A549 (cell line): Measurements from ENCODE around the gene HPCAL1. TPM values are rescaled to one million over a fixed set of nuclear protein-coding genes. Genes with fewer than 3 reads are reported as not detected.

Source experiments
- ATAC-seq, 2 experiments: fragments of 200-7000 bp in 1 of 2; fragments of >200 bp in 1 of 2; cut with Nextera tagmentation in 1 of 2; cut with Tn5 transposase in 1 of 2; 3 replicates each; pipeline versions ENCODE4 v1.8.0 to v1.9.1; 2018 to 2020; ENCODE audit warnings: mild to moderate bottlenecking in 1 of 2, moderate library complexity in 1 of 2
- CTCF ChIA-PET: fragments of 300-600 bp; sonication (Branson Sonifier 250); formaldehyde crosslinking; extraction: SDS; loops from one replicate; lab custom pipeline; 2021; ENCODE audit warnings: antibody characterized with exemption, inconsistent platforms; lab: Yijun Ruan, JAX
- POLR2A ChIA-PET: fragments of 350-600 bp; formaldehyde crosslinking; extraction: SDS; loops from one replicate; lab custom pipeline; 2021; ENCODE audit warnings: antibody characterized with exemption, inconsistent platforms; lab: Yijun Ruan, JAX
- DNase-seq, 2 experiments: peaks; one replicate each; pipeline versions ENCODE4 v3.0.0 to v3.0.0-alpha.2; 2011 to 2016; ENCODE audit warnings: low read depth in 1 of 2, low spot score in 1 of 2
- FAIRE-seq: peaks from 2 replicates; lab custom pipeline; 2011; peaks lifted over from hg19 to GRCh38; lab: Jason Lieb, UNC
- H3K27ac ChIP-seq, 2 experiments: fragments of >200 bp; sonication (Bioruptor Twin); formaldehyde crosslinking; 3 replicates each; pipeline ENCODE4 v1.5.1; 2016 to 2017
- H3K4me1 ChIP-seq: fragments of >200 bp; sonication (Bioruptor Twin); formaldehyde crosslinking; 3 replicates; pipeline ENCODE4 v1.6.1; 2016
- H3K4me2 ChIP-seq: fragments of >200 bp; sonication (Bioruptor Twin); formaldehyde crosslinking; 3 replicates; pipeline ENCODE4 v1.6.1; 2016
- H3K4me3 ChIP-seq: fragments of >200 bp; sonication (Bioruptor Twin); formaldehyde crosslinking; 3 replicates; pipeline ENCODE4 v1.5.1; 2016
- H3K9me3 ChIP-seq: fragments of >200 bp; sonication (Bioruptor Twin); formaldehyde crosslinking; 3 replicates; pipeline ENCODE4 v1.6.1; 2016
- BHLHE40 ChIP-seq: IDR thresholded peaks from 2 replicates; pipeline ENCODE4 v1.6.1; 2012; ENCODE audit warnings: low read depth, low read length, inconsistent platforms
- CHD2 ChIP-seq: fragments of 150-350 bp; IDR thresholded peaks from 2 replicates; pipeline ENCODE4 v1.6.1; 2014; ENCODE audit warnings: low read length; ENCODE audit not compliant: partially characterized antibody
- CTCF ChIP-seq: fragments of >200 bp; sonication (Bioruptor Twin); formaldehyde crosslinking; IDR thresholded peaks from 3 replicates; pipeline ENCODE4 v1.5.1; 2016
- FOSL2 ChIP-seq, 2 experiments: fragments of 450-650 bp in 1 of 2; fragments of >200 bp in 1 of 2; sonication (Bioruptor Twin) in 1 of 2; formaldehyde crosslinking; IDR thresholded peaks; 2 replicates each; pipeline versions ENCODE4 v1.5.0 to v1.6.1; 2016 to 2020; ENCODE audit warnings: mild to moderate bottlenecking in 1 of 2, moderate library complexity in 1 of 2
- HOXA7 ChIP-seq: fragments of 250-450 bp; sonication (Bioruptor Pico); IDR thresholded peaks from 2 replicates; pipeline ENCODE4 v1.5.0; 2020; ENCODE audit warnings: mild to moderate bottlenecking, moderate library complexity
- MAFK ChIP-seq: fragments of 450-650 bp; IDR thresholded peaks from 2 replicates; pipeline ENCODE4 v1.6.1; 2014; ENCODE audit not compliant: partially characterized antibody
- MAX ChIP-seq: IDR thresholded peaks from 2 replicates; pipeline ENCODE4 v1.6.1; 2012
- MYC ChIP-seq: IDR thresholded peaks from 2 replicates; pipeline ENCODE4 v1.6.1; 2012; ENCODE audit warnings: mild to moderate bottlenecking, inconsistent platforms, low read length, improper control_type of control experiment, borderline replicate concordance
- PHF8 ChIP-seq: fragments of 200-600 bp; sonication (generic); IDR thresholded peaks from 2 replicates; pipeline ENCODE4 v1.6.1; 2016; ENCODE audit warnings: low read depth, mild to moderate bottlenecking, antibody characterized with exemption, moderate library complexity, borderline replicate concordance
- POLR2A ChIP-seq: IDR thresholded peaks from 2 replicates; pipeline ENCODE4 v1.6.1; 2012; ENCODE audit warnings: mild to moderate bottlenecking, low read length
- RCOR1 ChIP-seq: fragments of 150-350 bp; IDR thresholded peaks from 2 replicates; pipeline ENCODE4 v1.6.1; 2014; ENCODE audit warnings: antibody characterized with exemption, low read length, low read depth
- REST ChIP-seq: fragments of 200-600 bp; sonication (generic); IDR thresholded peaks from 2 replicates; pipeline ENCODE4 v1.6.1; 2016; ENCODE audit warnings: antibody characterized with exemption, mild to moderate bottlenecking, moderate library complexity
- ZC3H11A ChIP-seq: fragments of 450-650 bp; IDR thresholded peaks from 2 replicates; pipeline ENCODE4 v1.6.1; 2014; ENCODE audit warnings: antibody characterized with exemption, mild to moderate bottlenecking
- WGBS: methylation state at CpG from one replicate; pipeline ENCODE4 v1.1.6; 2017; ENCODE audit errors: missing lambda C conversion rate; 5-methylcytosine and 5-hydroxymethylcytosine counted together
- polyA plus RNA-seq, 4 experiments: library from polyadenylated mRNA; depleted of rRNA in 3 of 4; stranded (reverse); fragments of >200 nt; fragmentation: RNase III in 1 of 4; extraction: RNeasy Plus Mini Kit Qiagen cat#74134 plus additional on column Dnase treatment in 1 of 4; gene quantifications; 2 replicates in 3 of 4; 3 replicates in 1 of 4; pipeline ENCODE4 v1.2.3, GENCODE V29; 2011 to 2017

HPCAL1 gene
- polyA plus RNA-seq, 2 of the 4 experiments (the other 2 are of a cell fraction), result 44.4 to 66.4 TPM

GRCh38 chr2:10367472-10368439, 65.1 kb downstream of the HPCAL1 start:
- DNase-seq (no peak), FAIRE-seq (no peak), ATAC-seq (no peak)
- ChIA-PET POLR2A (no interaction called here), CTCF (interaction anchor here (0.9 to 2.2 kb wide), 5 partner anchors 13 to 67 kb away, joined by 3 to 8 read pairs (median 3); no protein-coding TSS in a partner anchor)
- TF ChIP-seq HOXA7 (CRISPR knock-in tag) (no peak), MAFK (peak; percentile 59), RCOR1 (no peak), CHD2 (no peak)
- H3K4me2 ChIP-seq, result no peak overlapping the region
- 90% methylated on average over 16 of the region's 16 CpGs for WGBS
- H3K27ac ChIP-seq, result no peak overlapping the region
- H3K4me3 ChIP-seq, result no peak overlapping the region
- no peaks in the 10 kb centered on the region for H3K9me3 ChIP-seq
- H3K4me1 ChIP-seq, result peaks cover 3% of the 10 kb centered on the region; the same call in 2 of the 3 replicates

GRCh38 chr2:10368491-10369231, 66.0 kb downstream of the HPCAL1 start:
- ChIA-PET CTCF (interaction anchor here (0.6 to 2.2 kb wide), 6 partner anchors 14 to 219 kb away, joined by 3 to 8 read pairs (median 3); no protein-coding TSS in a partner anchor), POLR2A (no interaction called here)
- no peak for ATAC-seq
- no peaks in the 10 kb centered on the region; the same call in 2 of the 3 replicates for H3K4me1 ChIP-seq
- TF ChIP-seq PHF8, result no peak
- no peak for TF ChIP-seq BHLHE40
- no peak for TF ChIP-seq ZC3H11A
- TF ChIP-seq MYC, result no peak
- no peak for TF ChIP-seq MAX
- TF ChIP-seq REST, result no peak
- no peak for TF ChIP-seq HOXA7 (CRISPR knock-in tag)
- TF ChIP-seq POLR2A, result no peak
- TF ChIP-seq CTCF, result no peak
- no peak for TF ChIP-seq FOSL2 (IDR thresholded peaks at IDR 0.05)
- TF ChIP-seq FOSL2 (CRISPR knock-in tag; IDR thresholded peaks at IDR 0.05), result no peak
- TF ChIP-seq, all 56 proteins: peak for 0
- FAIRE-seq (no peak), DNase-seq (no peak)
- Histone ChIP-seq H3K4me3 (no peak overlapping the region), H3K27ac (no peak overlapping the region), H3K4me2 (no peak overlapping the region), H3K9me3 (no peaks in the 10 kb centered on the region)
- WGBS, result 91% methylated on average over 24 of the region's 24 CpGs
